Measurements from ENCODE around the gene MMEL1.
"Not testable (repeated sequence)": the region's sequence is repeated elsewhere in the genome, so short reads cannot be mapped to it uniquely, and the experiment has no call there.

MMEL1 gene

GRCh38 chr1:2652926-2653571 is 20.2 kb upstream of the MMEL1 start:
- not testable (repeated sequence) for H3K27ac ChIP-seq (replicated peaks); DNase-seq (ENCODE audit: low read depth in 1 of 2, low spot score in 1 of 2); H3K4me3 ChIP-seq (replicated peaks; ENCODE audit: insufficient read depth, low read length); H3K27me3 ChIP-seq (ENCODE audit: insufficient read depth, poor library complexity, severe bottlenecking)

- not testable (repeated sequence) for H3K4me3 ChIP-seq (replicated peaks; ENCODE audit: insufficient read depth, low read length); H3K27ac ChIP-seq (replicated peaks); DNase-seq (ENCODE audit: low read depth in 1 of 2, low spot score in 1 of 2); H3K27me3 ChIP-seq (ENCODE audit: insufficient read depth, poor library complexity, severe bottlenecking)
Measured at GRCh38 chr1:2652152-2652925, 19.5 kb upstream of the MMEL1 start.

- TF ChIP-seq POLR2AphosphoS5 (IDR thresholded peaks at IDR 0.05; ENCODE audit: low read depth), result no peak
- TF ChIP-seq CTCF (IDR thresholded peaks at IDR 0.05; ENCODE audit: insufficient read depth, low read length), result no peak
- TF ChIP-seq GABPA (IDR thresholded peaks at IDR 0.05; ENCODE audit: low read depth), result no peak
- no peak for TF ChIP-seq SPI1 (IDR thresholded peaks at IDR 0.05; ENCODE audit: borderline replicate concordance, low read depth)
- TF ChIP-seq REST (IDR thresholded peaks at IDR 0.05; ENCODE audit: insufficient replicate concordance, low read depth), result no peak
- H3K27me3 ChIP-seq (ENCODE audit: insufficient read depth, poor library complexity, severe bottlenecking), result no peaks in the 10 kb centered on the region
- DNase-seq (ENCODE audit: low read depth in 1 of 2, low spot score in 1 of 2), result no peak
- H3K27ac ChIP-seq (replicated peaks), result no peak overlapping the region
- H3K4me3 ChIP-seq (replicated peaks; ENCODE audit: insufficient read depth, low read length), result no peak overlapping the region
Measured at GRCh38 chr1:2650967-2651645, 18.3 kb upstream of the MMEL1 start.

GRCh38 chr1:2646837-2647236 is 14.0 kb upstream of the MMEL1 start:
- Histone ChIP-seq H3K4me3 (replicated peaks; ENCODE audit: insufficient read depth, low read length) (no peak overlapping the region), H3K27ac (replicated peaks) (no peak overlapping the region), H3K27me3 (ENCODE audit: insufficient read depth, poor library complexity, severe bottlenecking) (no peaks in the 10 kb centered on the region)
- TF ChIP-seq CTCF (IDR thresholded peaks at IDR 0.05; ENCODE audit: insufficient read depth, low read length), result no peak
- TF ChIP-seq POLR2AphosphoS5 (IDR thresholded peaks at IDR 0.05; ENCODE audit: low read depth), result no peak
- TF ChIP-seq REST (IDR thresholded peaks at IDR 0.05; ENCODE audit: insufficient replicate concordance, low read depth), result no peak
- no peak for TF ChIP-seq SPI1 (IDR thresholded peaks at IDR 0.05; ENCODE audit: borderline replicate concordance, low read depth)
- no peak for TF ChIP-seq GABPA (IDR thresholded peaks at IDR 0.05; ENCODE audit: low read depth)
- no peak for DNase-seq (ENCODE audit: low read depth in 1 of 2, low spot score in 1 of 2)
